Activated CD4-positive, CD25-positive, alpha-beta regulatory T cell (primary cell): ENCODE results near the gene DLL4.
"Not testable (repeated sequence)": the region's sequence is repeated elsewhere in the genome, so short reads cannot be mapped to it uniquely, and the experiment has no call there.

ENCODE experiments used
- DNase-seq, 4 experiments: peaks; one replicate each; lab custom pipeline; 2025; lab: John Stamatoyannopoulos, UW

Gene DLL4

DNA sequence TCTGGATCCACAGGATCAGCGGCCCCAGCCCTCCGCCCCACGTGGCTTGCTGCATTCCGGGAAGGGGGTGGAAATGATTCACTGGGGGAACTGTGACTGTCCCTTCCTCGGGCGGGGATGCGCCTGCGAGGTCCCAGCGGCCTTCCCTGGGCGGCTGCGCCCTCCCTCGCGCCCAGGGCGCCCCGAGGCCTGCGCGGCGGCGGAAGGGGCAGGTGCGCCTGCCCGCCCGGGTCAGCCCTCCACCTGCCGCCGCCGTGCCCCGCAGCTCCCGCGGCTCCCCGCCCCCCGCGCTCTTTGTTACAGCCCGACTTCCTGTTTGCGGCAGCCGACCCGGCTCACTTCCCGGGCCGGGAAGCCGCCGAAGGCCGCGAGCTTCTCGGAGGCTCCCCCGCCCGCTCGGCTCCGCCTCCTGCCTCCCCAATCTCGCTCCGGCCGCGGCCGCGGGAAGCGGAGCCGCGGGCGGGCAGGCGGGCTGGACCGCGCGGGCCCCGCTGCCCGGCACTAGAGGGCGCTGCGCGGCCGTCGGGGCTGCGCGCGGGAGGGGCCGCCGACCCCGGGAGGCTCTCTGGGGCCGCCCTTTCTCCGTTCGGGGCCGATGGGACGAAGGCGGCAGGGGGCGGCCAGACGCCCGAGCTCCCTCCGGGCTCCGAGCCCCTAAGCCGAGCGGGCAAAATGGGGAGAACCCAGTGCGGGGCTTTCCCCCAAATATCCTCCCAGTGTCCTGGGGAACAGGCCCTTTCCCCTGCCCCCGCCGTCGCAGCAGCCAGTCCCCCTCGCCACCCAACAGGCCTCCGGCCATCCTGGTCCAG is 12.6 kb downstream of the DLL4 start:
- DNase-seq = peak; percentile 22 to 57 (median 52)

DNA sequence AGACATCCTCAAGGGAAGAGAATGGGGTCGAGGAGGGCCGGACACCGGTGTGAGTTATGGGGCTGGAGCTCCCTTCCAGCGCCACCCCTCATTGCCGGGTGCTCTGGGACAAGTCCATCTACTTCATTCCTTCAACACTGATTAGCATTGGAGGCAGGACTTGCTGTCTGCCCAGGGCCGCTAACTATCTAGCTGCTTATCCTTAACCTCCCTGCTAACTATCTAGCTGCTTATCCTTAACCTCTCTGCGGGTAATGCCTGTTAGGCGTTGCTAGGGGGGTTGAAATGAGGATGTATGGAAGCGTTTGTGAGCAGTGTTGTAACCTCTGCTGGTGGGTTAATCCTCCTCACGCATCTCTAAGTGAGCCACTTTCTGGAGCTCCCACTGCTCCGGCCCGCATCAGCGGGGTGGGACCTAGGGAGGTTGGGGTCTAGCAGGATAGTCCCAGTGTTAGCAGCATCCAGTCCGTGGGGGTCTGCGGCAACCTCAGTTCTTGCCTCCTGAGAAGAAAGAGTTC is 13.3 kb downstream of the DLL4 start:
- DNase-seq = no peak

- no peak for DNase-seq
These were observed 13.7 kb downstream of the DLL4 start for GRCh38 chr15:40942878-40943277.

GRCh38 chr15:40943764-40944365 is 14.7 kb downstream of the DLL4 start:
- DNase-seq = no peak

GRCh38 chr15:40944510-40945296 is 15.6 kb downstream of the DLL4 start:
- no peak for DNase-seq

GRCh38 chr15:40948706-40949473 is 19.8 kb downstream of the DLL4 start:
- DNase-seq = no peak

GRCh38 chr15:40949756-40950207 is 20.6 kb downstream of the DLL4 start:
- no peak for DNase-seq

GRCh38 chr15:40951764-40952163 is 22.6 kb downstream of the DLL4 start:
- DNase-seq = no peak

DNA sequence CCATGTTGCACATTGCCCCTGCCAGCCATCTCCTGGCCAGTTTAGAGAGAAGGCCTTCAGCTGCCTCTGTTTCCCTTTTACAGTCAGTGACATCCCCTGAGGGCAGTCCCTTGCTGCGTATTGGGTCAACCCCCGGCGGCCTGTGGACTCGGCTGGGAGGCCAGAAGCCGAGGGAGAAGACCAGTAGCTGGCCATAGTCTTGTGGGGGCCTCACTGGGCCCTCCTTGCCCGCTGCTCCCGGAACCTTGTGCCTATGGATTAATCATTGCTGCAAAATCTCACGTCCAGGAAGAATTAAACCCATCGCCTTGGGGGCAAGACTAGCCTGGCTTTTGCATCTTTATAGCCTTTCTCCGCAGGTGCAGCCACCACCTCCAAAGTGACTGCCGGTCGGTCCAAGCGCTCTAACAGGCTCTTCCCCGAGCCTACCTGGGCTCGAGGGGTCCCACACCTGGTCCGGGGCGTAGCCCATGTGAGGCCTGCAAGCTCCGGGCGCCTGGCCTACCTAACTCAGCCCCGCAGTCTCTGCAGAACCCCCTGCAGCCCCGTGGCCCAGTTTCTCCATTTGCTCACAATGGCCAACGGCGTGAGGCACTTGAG is 23.3 kb downstream of the DLL4 start:
- peak in 1 of 4 experiments; percentile 32 for DNase-seq

DNA sequence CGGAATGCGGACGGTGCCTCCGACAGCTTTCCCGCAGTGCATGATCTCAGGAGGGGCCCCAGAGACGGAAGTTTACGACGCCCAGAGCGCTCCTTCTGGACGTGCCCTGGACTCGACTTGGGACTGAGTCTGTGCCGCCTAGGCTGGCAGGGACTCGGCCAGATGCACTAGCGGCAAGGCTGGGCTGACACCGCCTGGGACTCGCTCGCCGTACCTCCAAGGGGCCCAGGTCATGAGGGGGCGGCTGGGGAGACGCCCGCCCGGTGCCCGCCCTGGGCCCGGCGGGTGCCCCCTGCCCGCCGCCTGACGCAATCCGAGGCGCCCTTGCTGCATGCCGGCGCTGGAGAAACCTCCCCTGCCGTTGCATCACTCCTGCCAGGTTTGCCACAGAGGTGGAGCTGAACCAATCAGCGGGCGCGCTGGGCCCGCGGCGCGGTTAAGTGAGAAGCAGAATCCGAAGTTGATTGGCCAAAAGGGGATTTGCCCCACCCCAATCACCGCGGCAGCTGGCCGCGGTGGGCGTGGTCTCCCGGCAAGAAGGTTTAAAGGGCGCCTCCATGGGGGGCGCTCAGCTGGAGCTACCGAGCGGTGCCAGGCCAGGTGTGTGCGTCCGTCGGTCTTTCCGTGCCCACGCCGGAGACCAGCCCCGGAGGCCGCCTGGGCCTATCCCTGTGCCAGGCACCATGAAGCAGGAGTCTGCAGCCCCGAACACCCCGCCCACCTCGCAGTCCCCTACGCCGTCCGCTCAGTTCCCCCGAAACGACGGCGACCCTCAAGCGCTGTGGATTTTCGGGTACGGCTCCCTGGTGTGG is 24.0 kb downstream of the DLL4 start, which contains the start of gene CHAC1:
Gene CHAC1, plus strand, starts transcription at position 571 of the 812 bp plus-strand sequence. Its CDS starts 113 bp downstream, at position 684.
- peak; percentile 85 to 92 (median 88) for DNase-seq

- DNase-seq = no peak
These were observed 24.6 kb downstream of the DLL4 start for GRCh38 chr15:40953713-40954074.

- DNase-seq = not testable (repeated sequence)
These were observed 25.2 kb downstream of the DLL4 start for GRCh38 chr15:40954158-40954848.

GRCh38 chr15:40955141-40955903 is 26.2 kb downstream of the DLL4 start:
- no peak for DNase-seq

- no peak for DNase-seq
These were observed 26.9 kb downstream of the DLL4 start for GRCh38 chr15:40955930-40956540.

GRCh38 chr15:40956541-40956982 is 27.4 kb downstream of the DLL4 start:
- no peak for DNase-seq

DNA sequence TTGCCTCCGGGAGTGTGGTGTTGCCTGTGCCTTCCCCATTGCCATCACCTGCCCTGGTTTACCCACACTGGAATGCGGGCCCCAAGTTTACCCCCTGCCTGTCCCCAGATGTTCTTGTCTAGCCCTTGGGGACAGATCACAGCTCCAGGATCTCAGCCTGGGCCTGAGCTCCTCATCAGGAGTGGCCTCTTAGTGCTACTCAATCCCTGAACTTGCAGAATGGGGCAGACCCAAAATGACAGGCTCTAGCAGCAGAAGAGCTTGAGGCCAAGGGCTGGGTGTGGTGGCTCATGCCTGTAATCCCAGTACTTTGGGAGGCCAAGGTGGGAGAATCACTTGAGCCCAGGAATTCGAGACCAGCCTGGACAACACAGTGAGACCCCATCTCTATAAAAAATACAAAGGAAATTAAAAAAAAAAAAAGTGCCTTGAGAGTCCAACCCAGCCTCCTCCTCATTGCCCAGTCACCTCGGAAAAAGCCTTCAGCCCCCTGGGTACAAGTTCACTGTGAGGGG is 28.0 kb downstream of the DLL4 start:
- DNase-seq = no peak

GRCh38 chr15:40957581-40958051 is 28.5 kb downstream of the DLL4 start:
- no peak for DNase-seq

DNA sequence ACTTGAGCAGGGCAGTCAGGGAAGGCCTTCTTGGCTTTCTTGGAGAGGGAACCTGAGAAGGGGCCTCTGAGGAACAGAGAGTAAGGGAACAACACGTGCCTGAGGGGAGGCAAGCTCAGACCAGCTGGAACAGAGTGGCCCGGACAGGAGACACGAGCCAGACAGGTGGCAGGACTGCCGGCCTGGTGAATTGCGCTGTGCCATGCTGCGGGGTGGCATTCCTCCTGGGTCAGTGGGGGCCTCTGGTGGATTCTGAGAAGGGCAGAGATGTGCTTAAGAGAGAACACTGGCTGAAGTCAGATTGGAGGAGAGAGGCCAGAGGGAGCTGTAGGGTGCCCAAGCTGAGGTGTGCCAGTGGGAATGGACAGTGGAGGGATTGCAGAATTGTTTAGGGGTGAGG is 29.0 kb downstream of the DLL4 start:
- no peak for DNase-seq
